Measurements from ENCODE around the gene TMEM217.

TMEM217 gene

DNA sequence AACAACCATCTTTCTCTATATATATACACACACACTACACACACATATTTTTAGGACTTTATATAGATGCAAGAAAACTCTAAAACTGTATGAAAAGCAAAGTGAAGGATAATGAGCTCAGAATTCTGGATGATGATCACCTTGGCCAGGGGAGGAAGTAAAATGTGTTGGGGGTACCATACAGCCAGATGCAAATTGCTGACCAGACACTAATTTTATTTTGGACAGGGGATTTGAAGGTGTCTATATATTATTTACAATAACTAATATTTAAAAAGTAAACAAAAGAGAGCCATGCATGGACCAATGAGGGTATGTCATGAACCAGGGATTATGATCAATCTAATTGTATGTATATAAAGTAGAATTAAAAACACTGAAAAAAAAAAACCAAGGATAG lies 20.2 kb downstream of the TMEM217 start:
- TF ChIP-seq, protein P1, sequence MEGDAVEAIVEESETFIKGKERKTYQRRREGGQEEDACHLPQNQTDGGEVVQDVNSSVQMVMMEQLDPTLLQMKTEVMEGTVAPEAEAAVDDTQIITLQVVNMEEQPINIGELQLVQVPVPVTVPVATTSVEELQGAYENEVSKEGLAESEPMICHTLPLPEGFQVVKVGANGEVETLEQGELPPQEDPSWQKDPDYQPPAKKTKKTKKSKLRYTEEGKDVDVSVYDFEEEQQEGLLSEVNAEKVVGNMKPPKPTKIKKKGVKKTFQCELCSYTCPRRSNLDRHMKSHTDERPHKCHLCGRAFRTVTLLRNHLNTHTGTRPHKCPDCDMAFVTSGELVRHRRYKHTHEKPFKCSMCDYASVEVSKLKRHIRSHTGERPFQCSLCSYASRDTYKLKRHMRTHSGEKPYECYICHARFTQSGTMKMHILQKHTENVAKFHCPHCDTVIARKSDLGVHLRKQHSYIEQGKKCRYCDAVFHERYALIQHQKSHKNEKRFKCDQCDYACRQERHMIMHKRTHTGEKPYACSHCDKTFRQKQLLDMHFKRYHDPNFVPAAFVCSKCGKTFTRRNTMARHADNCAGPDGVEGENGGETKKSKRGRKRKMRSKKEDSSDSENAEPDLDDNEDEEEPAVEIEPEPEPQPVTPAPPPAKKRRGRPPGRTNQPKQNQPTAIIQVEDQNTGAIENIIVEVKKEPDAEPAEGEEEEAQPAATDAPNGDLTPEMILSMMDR (conservative IDR thresholded peaks at IDR 0.05), result no peak
- no peak for TF ChIP-seq ZFX (IDR thresholded peaks at IDR 0.05)
- no peak overlapping the region for H3K27ac ChIP-seq

DNA sequence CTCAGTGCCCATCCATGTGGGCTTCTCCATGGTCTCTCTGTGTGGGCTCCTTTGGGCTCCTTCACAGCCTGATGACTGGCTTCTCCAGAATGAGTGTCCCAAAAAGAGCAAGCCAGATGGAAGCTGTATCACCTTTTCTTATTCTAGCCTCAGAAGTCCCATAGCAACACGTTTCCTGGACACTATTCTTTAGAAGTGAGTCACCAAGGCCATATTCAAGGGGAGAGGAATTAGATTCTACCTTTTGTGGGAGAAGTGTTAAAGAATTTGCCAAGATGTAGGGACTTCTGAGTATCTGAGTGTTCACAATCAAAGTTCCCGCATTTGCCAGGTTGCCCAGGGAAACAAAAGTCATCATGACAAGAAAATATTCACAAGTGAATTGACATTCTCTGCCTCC lies 21.0 kb downstream of the TMEM217 start:
- no peak overlapping the region for H3K27ac ChIP-seq
- no peak for TF ChIP-seq ZFX (IDR thresholded peaks at IDR 0.05)
- TF ChIP-seq, protein P1 (conservative IDR thresholded peaks at IDR 0.05), result no peak

DNA sequence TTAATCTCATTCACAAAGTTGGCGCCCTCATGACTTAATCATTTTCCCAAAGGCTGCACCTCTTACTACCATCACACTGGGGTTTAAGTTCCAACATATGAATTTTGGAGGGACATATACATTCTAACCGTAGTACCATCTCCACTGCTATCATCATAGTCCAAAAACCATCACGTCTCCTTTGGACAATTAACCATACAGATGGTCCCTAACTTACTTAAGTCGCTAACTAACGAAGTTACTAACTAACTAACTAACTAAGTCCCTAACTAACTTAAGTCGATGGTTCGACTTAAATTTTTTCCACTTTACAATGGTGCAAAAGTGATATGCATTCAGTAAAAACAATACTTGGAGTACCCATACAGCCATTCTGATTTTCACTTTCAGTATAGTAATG lies 24.4 kb downstream of the TMEM217 start:
- TF ChIP-seq ZFX (IDR thresholded peaks at IDR 0.05), result no peak
- TF ChIP-seq, protein P1 (conservative IDR thresholded peaks at IDR 0.05), result no peak
- H3K27ac ChIP-seq, result no peak overlapping the region

DNA sequence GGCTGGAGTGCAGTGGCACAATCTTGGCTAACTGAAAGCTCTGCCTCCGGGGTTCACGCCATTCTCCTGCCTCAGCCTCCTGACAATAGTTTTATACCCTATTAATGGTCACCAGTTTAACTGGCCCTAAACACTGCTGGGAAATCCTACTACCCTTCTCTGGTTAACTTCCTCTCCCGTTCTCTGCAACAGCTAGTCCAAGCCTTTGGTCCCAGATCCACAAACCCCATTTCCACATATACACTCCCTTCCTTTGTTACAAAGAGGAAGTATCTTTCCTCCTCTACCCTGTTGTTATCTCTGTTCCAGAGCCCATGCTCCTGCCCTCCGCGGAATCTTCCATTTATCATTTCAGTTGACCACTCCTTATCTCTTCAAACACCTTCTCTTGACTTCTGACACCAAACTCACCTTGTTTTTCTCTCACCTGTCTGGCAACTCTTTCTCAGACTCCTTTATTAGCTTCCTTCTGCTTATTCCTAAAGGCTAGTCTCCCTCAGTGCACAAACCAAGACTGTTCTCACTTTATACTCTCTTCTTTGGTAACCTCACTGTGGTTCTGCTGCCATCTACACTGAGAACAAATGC lies 25.4 kb downstream of the TMEM217 start:
- no peak for TF ChIP-seq ZFX (IDR thresholded peaks at IDR 0.05)
- TF ChIP-seq, protein P1 (conservative IDR thresholded peaks at IDR 0.05), result no peak
- no peak overlapping the region for H3K27ac ChIP-seq

DNA sequence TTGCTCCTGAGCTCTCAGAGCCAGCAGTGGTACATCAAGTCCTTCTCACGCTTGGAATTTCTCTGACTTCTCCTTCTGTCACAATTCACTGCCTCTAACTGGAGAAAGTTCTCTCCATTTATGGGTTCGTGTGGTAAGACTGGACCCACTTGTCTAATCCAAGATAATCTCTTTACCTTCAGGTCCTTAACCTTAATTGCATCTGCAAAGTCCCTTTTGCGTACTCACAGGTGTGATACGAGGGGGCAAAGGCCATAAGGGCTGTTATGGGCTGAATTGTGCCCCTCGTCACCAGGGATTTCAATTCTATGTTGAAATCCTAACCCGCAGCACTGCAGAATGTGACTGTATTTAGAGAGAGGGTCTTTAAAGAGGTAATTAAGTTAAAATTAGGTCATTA lies 27.8 kb downstream of the TMEM217 start:
- H3K27ac ChIP-seq, result no peak overlapping the region
- TF ChIP-seq, protein P1 (conservative IDR thresholded peaks at IDR 0.05), result no peak
- TF ChIP-seq ZFX (IDR thresholded peaks at IDR 0.05), result no peak

DNA sequence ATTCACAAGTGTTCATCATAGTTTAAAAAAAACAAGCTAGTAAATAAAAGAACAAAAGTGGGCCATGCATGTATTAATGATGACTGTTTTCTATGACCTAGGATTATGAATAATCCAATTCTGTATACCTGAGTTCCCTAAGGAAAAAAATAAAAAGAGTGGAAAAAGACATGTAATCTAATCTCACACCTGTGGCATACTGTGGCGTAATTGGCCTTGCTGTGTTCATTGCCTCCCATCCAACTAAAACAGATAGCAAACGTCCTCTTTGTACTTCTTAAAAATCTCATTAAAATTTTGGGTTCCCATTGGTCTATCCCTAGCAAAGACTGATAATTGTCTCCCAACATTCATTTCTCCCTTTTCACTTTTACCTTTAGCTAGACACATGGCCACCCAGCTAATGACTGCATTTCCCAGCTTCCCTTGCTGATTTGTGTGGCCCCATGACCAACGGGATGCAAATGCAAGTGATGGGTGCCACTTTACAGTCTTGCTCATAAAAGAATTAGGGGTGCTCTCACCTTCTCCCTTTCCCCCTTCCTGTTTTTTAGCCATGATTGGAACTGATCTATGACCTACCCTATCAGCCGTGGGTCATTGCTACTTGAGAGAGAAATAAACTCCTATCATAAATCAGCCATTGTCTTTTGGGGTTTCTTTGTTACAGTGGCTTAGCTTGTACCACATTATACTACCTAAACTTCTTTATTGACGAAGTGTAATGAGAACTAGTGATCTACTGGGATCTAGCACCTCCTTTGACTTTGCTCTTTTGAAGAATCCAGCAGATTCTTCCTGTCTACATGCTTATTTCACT lies 32.4 kb downstream of the TMEM217 start:
- TF ChIP-seq ZFX (IDR thresholded peaks at IDR 0.05), result no peak
- TF ChIP-seq, protein P1 (conservative IDR thresholded peaks at IDR 0.05), result no peak
- no peak overlapping the region for H3K27ac ChIP-seq

DNA sequence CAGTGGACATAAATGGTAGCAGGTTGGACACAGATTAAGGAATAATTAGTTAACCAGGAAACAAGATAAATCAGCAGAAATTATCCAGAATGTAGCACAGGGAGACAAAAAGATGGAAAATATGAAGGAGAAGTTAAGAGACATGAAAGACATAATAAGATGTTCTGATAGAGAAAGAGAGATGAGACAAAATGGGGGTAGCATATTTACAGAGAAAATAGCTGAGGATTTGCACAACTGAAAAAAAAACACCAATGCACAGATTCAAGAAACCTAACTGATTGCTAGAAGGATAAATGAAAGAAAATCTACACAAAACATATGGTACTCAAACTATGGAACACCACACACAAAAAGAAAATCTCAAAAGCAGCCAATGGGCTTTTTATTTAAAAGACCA lies 35.0 kb downstream of the TMEM217 start:
- TF ChIP-seq ZFX (IDR thresholded peaks at IDR 0.05), result no peak
- TF ChIP-seq, protein P1 (conservative IDR thresholded peaks at IDR 0.05), result no peak
- H3K27ac ChIP-seq, result no peak overlapping the region
